Mesothelial cell of epicardium (in vitro differentiated cells): ENCODE measurements around the gene AHRR. TPM values are rescaled to one million over a fixed set of nuclear protein-coding genes. Genes with fewer than 3 reads are reported as not detected.

Experiments used
- DNase-seq, 2 experiments: peaks; one replicate each; pipeline ENCODE4 v3.0.0; 2021; ENCODE audit warnings: low spot score in 2 of 2; ENCODE audit not compliant: unreplicated experiment in 2 of 2
- H3K27ac Mint-ChIP-seq: 2 replicates; pipeline ENCODE4 v1.8.0; 2021; ENCODE audit warnings: mixed read lengths
- H3K27me3 Mint-ChIP-seq: 2 replicates; pipeline ENCODE4 v1.8.0; 2021; ENCODE audit warnings: low read depth, mixed read lengths
- H3K36me3 Mint-ChIP-seq: 2 replicates; pipeline ENCODE4 v1.8.0; 2021; ENCODE audit warnings: mixed read lengths
- H3K4me1 Mint-ChIP-seq: 2 replicates; pipeline ENCODE4 v1.8.0; 2021; ENCODE audit warnings: mixed read lengths
- H3K4me3 Mint-ChIP-seq: 2 replicates; pipeline ENCODE4 v1.8.0; 2021; ENCODE audit warnings: mild to moderate bottlenecking, moderate library complexity, mixed read lengths
- H3K9me3 Mint-ChIP-seq: 2 replicates; pipeline ENCODE4 v1.8.0; 2021; ENCODE audit warnings: mixed read lengths
- CTCF ChIP-seq: fragments of 200-600 bp; sonication (generic); IDR thresholded peaks from one replicate; pipeline ENCODE4 v1.5.0; 2021; ENCODE audit warnings: antibody characterized with exemption; ENCODE audit not compliant: unreplicated experiment
- total RNA-seq: library from RNA; stranded (reverse); gene quantifications from 3 replicates; pipeline ENCODE4 v1.2.1, GENCODE V29; 2021

The AHRR gene
- total RNA-seq, 1 donor from 2014 or later: 12.7 TPM

- Mint-ChIP-seq H3K36me3 (peaks cover 29% of the 10 kb centered on the region), H3K9me3 (peaks cover 33% of the 10 kb centered on the region), H3K27me3 (peaks cover 5% of the 10 kb centered on the region), H3K4me1 (peaks cover 11% of the 10 kb centered on the region), H3K4me3 (no peak overlapping the region), H3K27ac (no peak overlapping the region)
- DNase-seq: no peak
- no peak for TF ChIP-seq CTCF
Observed at GRCh38 chr5:385321-385720, 63.8 kb downstream of the AHRR start.

- Mint-ChIP-seq H3K4me3 (no peak overlapping the region), H3K4me1 (peaks cover 19% of the 10 kb centered on the region), H3K9me3 (peaks cover 28% of the 10 kb centered on the region), H3K27ac (peak overlapping the region; percentile 47), H3K36me3 (peaks cover 25% of the 10 kb centered on the region), H3K27me3 (peaks cover 4% of the 10 kb centered on the region)
- DNase-seq: peak in 1 of 2 experiments; percentile 36
- TF ChIP-seq CTCF: no peak
Observed at GRCh38 chr5:386432-387341, 65.2 kb downstream of the AHRR start.

GRCh38 chr5:387491-388265 lies 66.2 kb downstream of the AHRR start:
- peak in 1 of 2 experiments; percentile 28 for DNase-seq
- no peak overlapping the region for H3K4me3 Mint-ChIP-seq
- H3K27me3 Mint-ChIP-seq: no peaks in the 10 kb centered on the region
- H3K27ac Mint-ChIP-seq: peak overlapping the region; percentile 66
- H3K9me3 Mint-ChIP-seq: peaks cover 18% of the 10 kb centered on the region
- peaks cover 20% of the 10 kb centered on the region for H3K4me1 Mint-ChIP-seq
- no peak for TF ChIP-seq CTCF
- H3K36me3 Mint-ChIP-seq: peaks cover 16% of the 10 kb centered on the region

- H3K9me3 Mint-ChIP-seq: peaks cover 14% of the 10 kb centered on the region
- peak in 1 of 2 experiments; percentile 32 for DNase-seq
- no peak for TF ChIP-seq CTCF
- H3K4me3 Mint-ChIP-seq: no peak overlapping the region
- H3K36me3 Mint-ChIP-seq: peaks cover 16% of the 10 kb centered on the region
- no peaks in the 10 kb centered on the region for H3K27me3 Mint-ChIP-seq
- H3K27ac Mint-ChIP-seq: peak overlapping the region; percentile 66
- H3K4me1 Mint-ChIP-seq: peaks cover 29% of the 10 kb centered on the region
Observed at GRCh38 chr5:388266-389196, 67.0 kb downstream of the AHRR start.

- no peaks in the 10 kb centered on the region for H3K27me3 Mint-ChIP-seq
- H3K4me1 Mint-ChIP-seq: peaks cover 34% of the 10 kb centered on the region
- peaks cover 14% of the 10 kb centered on the region for H3K36me3 Mint-ChIP-seq
- peaks cover 10% of the 10 kb centered on the region for H3K9me3 Mint-ChIP-seq
- TF ChIP-seq CTCF: no peak
- peak in 1 of 2 experiments; percentile 24 for DNase-seq
- no peak overlapping the region for H3K27ac Mint-ChIP-seq
- no peak overlapping the region for H3K4me3 Mint-ChIP-seq
Observed at GRCh38 chr5:389197-389821, 67.8 kb downstream of the AHRR start.
